SU-DHL-6 (cell line): ENCODE measurements around the gene DYNLT2B.
"Not testable (repeated sequence)": the region's sequence is repeated elsewhere in the genome, so short reads cannot be mapped to it uniquely, and the experiment has no call there.

Experiments used
- H2AFZ ChIP-seq: fragments of 200-600 bp; sonication (generic); 2 replicates; pipeline ENCODE4 v1.6.1; 2014; ENCODE audit warnings: low read depth, mild to moderate bottlenecking, moderate library complexity, mixed read lengths, antibody characterized with exemption, low read length; ENCODE audit not compliant: severe bottlenecking
- H3F3A ChIP-seq: fragments of 200-600 bp; shearing (Covaris generic); 2 replicates; pipeline ENCODE4 v1.6.0; 2016; ENCODE audit warnings: antibody characterized with exemption, mild to moderate bottlenecking; ENCODE audit not compliant: insufficient read depth
- H3K27ac ChIP-seq: fragments of 200-600 bp; sonication (generic); 2 replicates; pipeline ENCODE4 v1.5.1; 2016; ENCODE audit warnings: low read depth, mild to moderate bottlenecking, low read length, moderate library complexity, mixed read lengths
- H3K27me3 ChIP-seq: fragments of 200-600 bp; sonication (generic), shearing (Covaris generic); 2 replicates; pipeline ENCODE4 v1.6.0; 2014; ENCODE audit warnings: mild to moderate bottlenecking, low read length
- H3K36me3 ChIP-seq: fragments of 200-600 bp; sonication (generic); 2 replicates; pipeline ENCODE4 v1.6.1; 2014; ENCODE audit warnings: mild to moderate bottlenecking, low read length, mixed read lengths
- H3K4me2 ChIP-seq: fragments of 300-600, 200-600 bp; shearing (Covaris generic), sonication (generic); 2 replicates; pipeline ENCODE4 v1.6.0; 2014; ENCODE audit warnings: low read length, low read depth, mild to moderate bottlenecking; ENCODE audit not compliant: poor library complexity, severe bottlenecking
- H3K4me3 ChIP-seq: fragments of 200-600 bp; sonication (generic); 2 replicates; pipeline ENCODE4 v1.5.1; 2014; ENCODE audit warnings: antibody characterized with exemption, low read length, mild to moderate bottlenecking, mixed read lengths; ENCODE audit not compliant: insufficient read depth, poor library complexity, severe bottlenecking
- H3K79me2 ChIP-seq: fragments of 200-600 bp; sonication (generic); 2 replicates; pipeline ENCODE4 v1.6.1; 2014; ENCODE audit warnings: mild to moderate bottlenecking, low read length, moderate library complexity; ENCODE audit not compliant: insufficient read depth
- H3K9ac ChIP-seq: fragments of 200-600 bp; sonication (generic); 2 replicates; pipeline ENCODE4 v1.7.0; 2014; ENCODE audit warnings: mild to moderate bottlenecking, low read length
- H3K9me2 ChIP-seq: fragments of 200-600 bp; sonication (generic); replicated peaks from 2 replicates; pipeline ENCODE4 v1.6.1; 2014; ENCODE audit warnings: low read length; ENCODE audit not compliant: insufficient read depth
- H3K9me3 ChIP-seq: fragments of 200-600 bp; sonication (generic); 2 replicates; pipeline ENCODE4 v1.6.1; 2014; ENCODE audit warnings: low read length, mixed read lengths; ENCODE audit not compliant: insufficient read depth
- H4K20me1 ChIP-seq: fragments of 200-600 bp; sonication (generic); 2 replicates; pipeline ENCODE4 v1.6.1; 2014; ENCODE audit warnings: low read depth, mild to moderate bottlenecking, antibody characterized with exemption, low read length, moderate library complexity, mixed read lengths
- EZH2phosphoT487 ChIP-seq: fragments of 200-600 bp; sonication (generic), shearing (Covaris generic); conservative IDR thresholded peaks from 2 replicates; pipeline ENCODE4 v1.6.1; 2018; ENCODE audit warnings: mild to moderate bottlenecking, antibody characterized with exemption, low read length, moderate library complexity, mixed read lengths
- TF ChIP-seq, protein P1 (sequence below): fragments of 200-600 bp; sonication (generic); IDR thresholded peaks from one replicate; pipeline ENCODE4 v1.5.1; 2017; ENCODE audit warnings: antibody characterized with exemption, mild to moderate bottlenecking, low read length, moderate library complexity; ENCODE audit not compliant: insufficient read depth, poor library complexity, severe bottlenecking

The DYNLT2B gene

DNA sequence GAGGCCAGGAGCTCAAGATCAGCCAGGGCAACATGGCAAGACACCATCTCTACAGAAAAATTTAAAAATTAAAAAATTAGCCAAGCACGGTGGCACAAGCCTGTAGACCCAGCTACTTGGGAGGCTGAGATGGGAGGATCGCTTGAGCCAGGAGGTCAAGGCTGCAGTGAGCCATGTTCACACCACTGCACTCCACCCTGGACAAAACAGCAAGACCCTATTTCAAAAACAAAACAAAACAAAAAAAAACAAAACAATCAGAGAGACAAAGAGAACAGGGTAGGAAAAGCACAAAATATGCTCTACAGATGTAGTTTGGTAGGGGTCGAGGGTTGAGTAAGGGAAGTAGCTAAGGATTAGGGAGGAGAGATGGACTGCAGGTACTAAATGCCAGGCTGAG lies 3.4 kb downstream of the DYNLT2B start:
- TF ChIP-seq, protein P1, sequence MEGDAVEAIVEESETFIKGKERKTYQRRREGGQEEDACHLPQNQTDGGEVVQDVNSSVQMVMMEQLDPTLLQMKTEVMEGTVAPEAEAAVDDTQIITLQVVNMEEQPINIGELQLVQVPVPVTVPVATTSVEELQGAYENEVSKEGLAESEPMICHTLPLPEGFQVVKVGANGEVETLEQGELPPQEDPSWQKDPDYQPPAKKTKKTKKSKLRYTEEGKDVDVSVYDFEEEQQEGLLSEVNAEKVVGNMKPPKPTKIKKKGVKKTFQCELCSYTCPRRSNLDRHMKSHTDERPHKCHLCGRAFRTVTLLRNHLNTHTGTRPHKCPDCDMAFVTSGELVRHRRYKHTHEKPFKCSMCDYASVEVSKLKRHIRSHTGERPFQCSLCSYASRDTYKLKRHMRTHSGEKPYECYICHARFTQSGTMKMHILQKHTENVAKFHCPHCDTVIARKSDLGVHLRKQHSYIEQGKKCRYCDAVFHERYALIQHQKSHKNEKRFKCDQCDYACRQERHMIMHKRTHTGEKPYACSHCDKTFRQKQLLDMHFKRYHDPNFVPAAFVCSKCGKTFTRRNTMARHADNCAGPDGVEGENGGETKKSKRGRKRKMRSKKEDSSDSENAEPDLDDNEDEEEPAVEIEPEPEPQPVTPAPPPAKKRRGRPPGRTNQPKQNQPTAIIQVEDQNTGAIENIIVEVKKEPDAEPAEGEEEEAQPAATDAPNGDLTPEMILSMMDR, result no peak
- no peak for TF ChIP-seq EZH2phosphoT487
- Histone ChIP-seq H3K36me3 (no peaks in the 10 kb centered on the region), H3K9me3 (no peaks in the 10 kb centered on the region), H3K79me2 (no peaks in the 10 kb centered on the region), H4K20me1 (no peaks in the 10 kb centered on the region), H3K4me2 (no peak overlapping the region), H2AFZ (no peak overlapping the region), H3K27ac (no peak overlapping the region; the same call in 1 of the 2 replicates), H3K4me3 (no peak overlapping the region), H3K9ac (no peak overlapping the region), H3K9me2 (no peaks in the 10 kb centered on the region), H3F3A (peaks cover 17% of the 10 kb centered on the region; the same call in 1 of the 2 replicates), H3K27me3 (no peaks in the 10 kb centered on the region)

DNA sequence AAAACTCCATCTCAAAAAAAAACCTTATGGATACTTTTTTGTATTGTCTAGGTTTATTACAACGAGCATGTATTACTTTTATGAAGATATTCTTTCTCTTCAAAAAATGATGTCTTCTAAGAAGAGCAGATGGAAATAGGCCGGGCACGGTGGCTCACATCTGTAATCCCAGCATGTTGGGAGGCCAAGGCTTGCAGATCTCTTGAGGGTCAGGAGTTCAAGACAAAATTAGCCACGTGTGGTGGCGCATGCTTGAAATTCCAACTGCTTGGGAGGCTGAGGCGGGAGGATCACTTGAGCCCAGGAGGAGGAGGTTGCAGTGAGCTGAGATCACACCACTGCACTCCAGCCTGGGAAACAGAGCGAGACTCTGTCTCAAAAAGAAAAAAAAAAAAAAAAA lies 4.0 kb downstream of the DYNLT2B start:
- H2AFZ ChIP-seq, H3K27ac ChIP-seq, H3K79me2 ChIP-seq, H3K27me3 ChIP-seq, H3K4me2 ChIP-seq, H3K4me3 ChIP-seq, H3K9ac ChIP-seq, H3K36me3 ChIP-seq, H3K9me2 ChIP-seq, H3K9me3 ChIP-seq, H4K20me1 ChIP-seq: not testable (repeated sequence)
- H3F3A ChIP-seq, result peaks cover 17% of the 10 kb centered on the region; the same call in 1 of the 2 replicates

DNA sequence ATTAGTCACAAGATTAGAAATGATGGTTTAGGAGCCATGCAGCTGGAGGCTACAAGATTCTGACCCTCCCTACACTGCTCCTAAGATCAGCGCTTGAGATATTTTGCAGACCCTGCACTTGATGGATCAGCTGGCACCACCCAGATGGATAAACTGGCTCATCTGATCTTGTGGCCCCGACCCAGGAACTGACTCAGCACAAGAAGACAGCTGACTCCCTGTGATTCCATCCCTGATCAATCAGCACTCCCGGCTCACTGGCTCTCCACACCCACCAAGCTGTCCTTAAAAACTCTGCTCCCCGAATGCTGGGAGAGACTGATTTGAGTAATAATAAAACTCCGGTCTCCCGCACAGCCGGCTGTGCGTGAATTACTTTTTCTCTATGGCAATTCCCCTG lies 15.1 kb downstream of the DYNLT2B start:
- not testable (repeated sequence) for H3K9ac ChIP-seq, H3F3A ChIP-seq, H4K20me1 ChIP-seq, H3K4me2 ChIP-seq, H3K36me3 ChIP-seq, H3K9me2 ChIP-seq, H3K27me3 ChIP-seq, H3K79me2 ChIP-seq, H3K4me3 ChIP-seq, H2AFZ ChIP-seq, H3K27ac ChIP-seq, H3K9me3 ChIP-seq

DNA sequence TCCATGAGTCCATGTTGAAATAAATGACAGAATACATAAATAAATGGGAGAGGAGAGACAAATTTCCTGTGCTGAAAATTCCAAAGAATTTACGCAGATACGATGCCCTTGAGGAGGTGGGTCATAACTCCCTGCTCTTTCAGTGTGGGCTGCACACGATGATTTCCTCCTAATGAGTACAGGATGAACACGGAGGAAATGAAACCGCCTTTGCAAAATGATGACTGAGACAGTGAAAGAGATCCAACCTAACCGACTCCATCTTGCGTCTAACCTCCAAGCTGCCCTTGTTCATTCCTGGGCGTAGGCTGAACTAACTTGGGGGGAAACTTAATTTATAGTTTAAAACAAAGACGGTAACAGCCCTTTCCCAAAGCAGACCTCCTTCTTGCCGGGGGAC lies 15.5 kb downstream of the DYNLT2B start:
- H3K36me3 ChIP-seq, H3K27me3 ChIP-seq, H3F3A ChIP-seq, H3K27ac ChIP-seq, H3K9me3 ChIP-seq, H3K4me2 ChIP-seq, H2AFZ ChIP-seq, H3K9ac ChIP-seq, H3K4me3 ChIP-seq, H4K20me1 ChIP-seq, H3K79me2 ChIP-seq, H3K9me2 ChIP-seq: not testable (repeated sequence)

DNA sequence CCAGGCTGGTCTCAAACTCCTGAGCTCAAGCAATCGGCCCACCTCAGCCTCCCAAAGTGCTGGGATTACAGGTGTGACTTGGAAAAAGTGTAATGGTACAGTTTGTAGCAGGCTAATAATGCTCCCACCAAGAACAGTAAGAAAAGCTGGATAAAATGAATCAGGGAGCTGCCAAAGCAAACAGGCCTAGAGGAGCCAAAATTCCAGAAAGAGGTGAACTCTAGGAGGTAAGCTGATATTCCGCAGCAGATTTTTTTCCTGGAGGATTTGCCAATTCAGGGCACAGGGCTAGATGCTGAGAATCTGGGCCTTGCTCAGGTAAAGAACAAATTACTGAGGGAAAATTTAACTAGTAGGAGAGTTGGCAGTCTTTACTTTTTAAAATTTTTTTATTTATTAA lies 19.5 kb downstream of the DYNLT2B start:
- Histone ChIP-seq H3K27ac (no peak overlapping the region), H3K79me2 (no peaks in the 10 kb centered on the region), H3K4me2 (no peak overlapping the region), H3K9me3 (no peaks in the 10 kb centered on the region), H3K9ac (no peak overlapping the region), H3F3A (peaks cover 6% of the 10 kb centered on the region; the same call in 1 of the 2 replicates), H3K27me3 (no peaks in the 10 kb centered on the region), H3K4me3 (no peak overlapping the region), H2AFZ (no peak overlapping the region), H3K9me2 (no peaks in the 10 kb centered on the region), H4K20me1 (no peaks in the 10 kb centered on the region), H3K36me3 (no peaks in the 10 kb centered on the region)
- TF ChIP-seq, protein P1, result no peak
- no peak for TF ChIP-seq EZH2phosphoT487
